Activated CD8-positive, alpha-beta memory T cell treated with anti-CD3 and anti-CD28 coated beads, Interleukin-2, amount 10 ng/mL, durations not matched to agents 7 days and 5 days (primary cell): ENCODE results near the gene SPRR5. TPM values are rescaled to one million over a fixed set of nuclear protein-coding genes. Genes with fewer than 3 reads are reported as not detected.

ENCODE experiments used
- ATAC-seq: fragments of 150-1000 bp; cut with Tn5 transposase; one replicate; pipeline ENCODE4 v1.10.0; 2021; ENCODE audit warnings: moderate library complexity
- CTCF ChIA-PET: fragments of 350-600 bp; sonication (Branson Sonifier 250); formaldehyde crosslinking; loops from one replicate; lab custom pipeline; 2021; ENCODE audit warnings: antibody characterized with exemption; lab: Charles Lee
- DNase-seq: peaks from one replicate; pipeline ENCODE4 v3.0.0-alpha.2; 2020
- H3K27ac Mint-ChIP-seq: one replicate; pipeline ENCODE4 v1.8.0; 2021; ENCODE audit warnings: mild to moderate bottlenecking, mixed read lengths
- H3K27me3 Mint-ChIP-seq: one replicate; pipeline ENCODE4 v1.8.0; 2021; ENCODE audit warnings: mixed read lengths
- H3K36me3 Mint-ChIP-seq: one replicate; pipeline ENCODE4 v1.8.0; 2021; ENCODE audit warnings: mild to moderate bottlenecking, mixed read lengths
- H3K4me1 Mint-ChIP-seq: one replicate; pipeline ENCODE4 v1.8.0; 2021; ENCODE audit warnings: mixed read lengths
- H3K4me3 Mint-ChIP-seq: one replicate; pipeline ENCODE4 v1.8.0; 2021; ENCODE audit warnings: mild to moderate bottlenecking, moderate library complexity, mixed read lengths
- H3K9me3 Mint-ChIP-seq: one replicate; pipeline ENCODE4 v1.8.0; 2022; ENCODE audit warnings: low read depth, mixed read lengths
- total RNA-seq, 2 experiments: library from RNA; stranded (reverse); gene quantifications; one replicate each; pipeline ENCODE4 v1.2.3, GENCODE V29; 2021

SPRR5 gene, protein sequence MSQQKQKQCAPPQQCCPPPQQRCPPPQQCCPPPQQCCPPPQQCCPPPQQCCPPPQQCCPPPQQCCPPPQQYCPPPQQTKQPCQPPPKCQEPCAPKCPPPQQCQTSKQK
- not detected for total RNA-seq

DNA sequence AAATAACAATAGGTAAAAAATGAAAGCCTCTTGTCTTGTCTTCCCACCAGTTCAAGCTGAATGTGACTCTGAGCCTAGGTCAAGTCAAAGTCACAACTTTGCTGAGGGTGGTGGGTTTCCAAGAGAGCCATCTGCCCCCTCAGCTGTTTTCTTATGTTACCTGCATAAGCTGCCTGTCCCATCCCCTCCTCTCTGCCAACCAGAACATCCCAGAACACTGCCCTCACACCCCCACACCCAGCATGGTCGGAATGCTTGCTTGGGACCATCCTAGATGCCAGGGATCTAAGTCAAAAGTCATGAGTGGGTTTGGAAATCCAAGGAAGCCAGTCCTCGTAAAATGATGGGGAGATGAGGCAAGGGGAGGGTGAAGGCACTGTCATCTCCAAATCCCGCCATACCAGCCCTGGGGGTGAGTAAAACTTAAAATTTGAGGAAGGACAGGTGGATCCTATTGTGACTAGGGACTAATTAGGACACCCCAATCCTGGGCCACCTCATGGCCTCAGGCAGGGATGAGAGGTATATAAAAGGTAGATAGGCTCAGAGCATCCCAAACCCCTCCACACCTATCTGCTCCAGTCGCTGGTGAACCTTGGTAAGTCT lies at the start of gene SPRR5:
Gene SPRR5, plus strand, starts transcription at position 556 of the 606 bp plus-strand sequence. CDS start 1,349 bp downstream, outside the sequence.
- H3K4me3 Mint-ChIP-seq = no peak within 1 kb of the TSS
- CTCF ChIA-PET = no interaction called here

DNA sequence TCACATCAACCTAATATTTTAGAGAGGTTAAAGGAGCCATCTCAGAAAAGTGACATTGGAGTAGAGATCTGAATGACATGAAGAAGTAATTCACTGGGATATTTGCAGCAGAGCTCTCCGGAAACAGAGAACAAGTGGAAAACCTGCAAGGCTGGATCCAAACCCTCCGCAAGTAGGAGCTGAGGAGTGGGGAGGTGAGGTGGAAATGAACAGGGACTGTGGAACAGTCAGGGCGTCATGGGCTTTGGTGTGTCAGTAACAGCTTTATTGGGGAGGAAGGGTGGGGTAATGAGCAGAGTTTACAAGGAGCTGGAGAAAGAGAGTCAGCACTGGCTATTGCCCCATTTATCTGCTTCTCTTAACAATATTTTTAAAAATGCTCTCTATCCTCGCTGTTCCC lies 48.0 kb upstream of the SPRR5 start:
- Mint-ChIP-seq H3K36me3 (no peaks in the 10 kb centered on the region), H3K9me3 (no peaks in the 10 kb centered on the region), H3K4me3 (no peak overlapping the region), H3K27me3 (peaks cover 21% of the 10 kb centered on the region), H3K4me1 (no peaks in the 10 kb centered on the region), H3K27ac (no peak overlapping the region)
- CTCF ChIA-PET = no interaction called here
- no peak for DNase-seq
- ATAC-seq = no peak

More for the DNA sequence above, at the start of gene SPRR5:
- no peaks in the 10 kb centered on the region for H3K4me1 Mint-ChIP-seq
- H3K27ac Mint-ChIP-seq = no peak within 1 kb of the TSS
- no peaks in the 10 kb centered on the region for H3K9me3 Mint-ChIP-seq
- no peaks in the 10 kb centered on the region for H3K36me3 Mint-ChIP-seq
- no peak for ATAC-seq
- DNase-seq = no peak
- peaks cover 3% of the 10 kb centered on the region for H3K27me3 Mint-ChIP-seq

DNA sequence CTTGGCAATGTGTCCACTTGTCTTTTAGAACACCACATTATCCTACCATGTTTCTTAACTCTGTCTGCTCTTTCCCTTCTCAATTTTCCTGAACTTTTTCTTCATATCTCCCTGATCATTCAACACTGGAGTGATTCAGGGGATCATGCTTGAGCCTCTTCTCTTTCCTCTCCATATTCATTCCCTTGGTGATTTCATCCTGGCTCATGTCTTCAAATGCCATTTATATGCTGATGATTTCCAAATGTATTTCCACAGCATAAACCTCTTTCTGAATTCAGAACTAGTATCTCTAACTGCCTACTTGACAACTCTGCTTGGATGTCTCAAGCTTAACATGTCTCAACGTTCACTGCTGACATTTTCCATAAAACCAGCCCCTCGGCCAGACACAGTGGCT lies 47.1 kb upstream of the SPRR5 start:
- DNase-seq (no peak), ATAC-seq (no peak)
- Mint-ChIP-seq H3K27ac (no peak overlapping the region), H3K27me3 (peaks cover 17% of the 10 kb centered on the region), H3K4me3 (no peak overlapping the region), H3K36me3 (no peaks in the 10 kb centered on the region), H3K4me1 (no peaks in the 10 kb centered on the region), H3K9me3 (no peaks in the 10 kb centered on the region)
- CTCF ChIA-PET = no interaction called here

DNA sequence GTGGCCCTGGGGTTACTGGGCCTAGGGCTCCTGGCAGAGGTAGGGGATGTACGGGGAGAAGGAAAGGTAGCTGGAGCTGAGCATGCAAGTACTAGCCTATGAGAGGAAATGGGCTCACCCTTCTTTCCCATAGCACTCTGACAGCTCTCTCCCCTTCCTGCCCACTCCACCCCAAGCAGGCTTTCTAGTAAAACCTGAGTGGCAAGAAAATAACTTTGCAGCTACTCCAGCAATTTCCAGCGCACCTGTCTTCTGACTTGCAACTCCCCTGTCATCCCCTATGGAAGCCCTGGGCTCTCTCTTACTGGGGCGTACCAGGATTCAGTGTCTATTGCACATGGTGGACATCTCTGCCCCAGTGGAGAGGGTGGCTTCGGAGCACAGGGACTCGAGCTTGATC lies 45.4 kb upstream of the SPRR5 start:
- CTCF ChIA-PET = no interaction called here
- Mint-ChIP-seq H3K36me3 (no peaks in the 10 kb centered on the region), H3K4me1 (no peaks in the 10 kb centered on the region), H3K27ac (no peak overlapping the region), H3K9me3 (no peaks in the 10 kb centered on the region), H3K4me3 (no peak overlapping the region), H3K27me3 (peaks cover 14% of the 10 kb centered on the region)
- DNase-seq (no peak), ATAC-seq (no peak)

DNA sequence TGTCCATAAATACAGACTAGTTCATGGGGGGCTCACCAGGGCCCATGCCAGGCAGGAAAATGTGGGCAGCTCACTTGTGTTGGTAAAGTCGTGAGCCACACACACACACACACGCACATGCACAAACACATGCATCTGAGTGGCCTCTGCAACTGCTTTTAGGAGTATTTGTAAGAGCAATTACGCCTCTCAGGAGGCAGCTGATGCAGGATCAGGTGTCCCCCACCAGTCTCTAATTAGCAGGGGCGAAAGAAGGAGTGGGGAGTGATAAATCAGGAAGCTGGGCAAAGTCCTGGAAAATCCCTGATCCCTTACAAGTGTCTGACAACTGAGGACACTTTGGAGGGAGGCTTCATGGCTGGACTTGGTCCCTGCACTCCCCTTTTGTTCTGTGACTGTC lies 44.4 kb upstream of the SPRR5 start:
- no peaks in the 10 kb centered on the region for H3K36me3 Mint-ChIP-seq
- CTCF ChIA-PET = no interaction called here
- H3K27me3 Mint-ChIP-seq = peaks cover 14% of the 10 kb centered on the region
- no peak for DNase-seq
- H3K27ac Mint-ChIP-seq = no peak overlapping the region
- ATAC-seq = no peak
- no peaks in the 10 kb centered on the region for H3K9me3 Mint-ChIP-seq
- no peak overlapping the region for H3K4me3 Mint-ChIP-seq
- H3K4me1 Mint-ChIP-seq = no peaks in the 10 kb centered on the region

DNA sequence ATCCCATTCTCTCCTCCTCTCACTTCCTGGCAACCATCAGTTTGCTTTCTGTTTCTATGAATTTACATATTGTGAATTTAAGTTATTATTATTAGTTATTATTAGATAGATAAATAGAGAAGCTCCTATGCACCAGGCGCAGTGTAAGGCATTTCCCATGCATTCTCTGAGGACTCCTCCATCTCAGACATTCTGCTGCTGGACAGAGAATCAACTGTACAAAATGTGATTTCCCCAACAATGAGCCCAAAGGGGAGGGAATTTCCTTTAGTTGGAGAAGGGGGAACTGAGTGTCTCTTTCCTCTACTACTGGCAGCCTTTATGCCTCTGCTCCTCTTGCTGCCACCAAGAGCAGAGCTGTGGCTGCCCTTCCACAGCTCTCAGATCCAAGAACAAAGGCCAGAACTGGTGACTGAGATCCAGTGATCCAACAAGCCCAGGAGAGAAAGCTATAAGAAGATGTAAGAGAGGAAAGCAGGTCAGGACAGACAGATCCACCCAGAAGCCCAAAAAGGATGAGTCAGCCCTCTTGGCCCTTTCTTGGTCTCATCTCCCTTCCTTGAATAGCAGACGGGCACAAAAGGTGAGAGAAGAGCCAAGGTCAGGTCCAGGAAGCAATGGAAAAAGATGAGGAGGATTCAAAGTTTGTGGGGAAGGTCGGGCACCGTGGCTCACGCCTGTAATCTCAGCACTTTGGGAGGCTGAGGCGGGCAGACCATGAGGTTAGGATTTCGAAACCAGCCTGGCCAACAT lies 42.1 kb upstream of the SPRR5 start:
- ATAC-seq = no peak
- CTCF ChIA-PET = no interaction called here

DNA sequence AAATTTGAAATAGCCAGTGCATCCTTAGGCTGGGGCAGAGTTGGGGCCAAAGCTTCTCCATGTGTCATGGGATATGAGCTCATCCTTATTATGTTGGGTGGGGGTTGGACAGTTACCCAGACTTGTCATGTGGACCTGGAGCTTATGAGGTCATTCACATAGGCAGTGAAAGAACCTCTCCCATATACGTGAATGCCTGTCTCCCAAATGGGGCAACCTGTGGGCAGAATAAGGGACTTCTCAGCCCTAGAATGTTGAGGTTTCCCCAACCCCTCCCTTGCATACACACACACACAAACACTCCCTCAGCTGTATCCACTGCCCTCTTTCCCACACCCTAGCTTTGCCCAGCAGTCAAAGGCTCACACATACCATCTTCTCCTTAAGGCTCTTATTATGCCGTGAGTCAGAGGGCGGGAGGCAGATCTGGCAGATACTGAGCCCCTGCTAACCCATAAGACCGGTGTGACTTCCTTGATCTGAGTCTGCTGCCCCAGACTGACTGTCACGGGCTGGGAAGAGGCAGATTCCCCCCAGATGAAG lies 40.9 kb upstream of the SPRR5 start:
- DNase-seq = no peak
- H3K4me3 Mint-ChIP-seq = no peak overlapping the region
- no peaks in the 10 kb centered on the region for H3K4me1 Mint-ChIP-seq
- H3K9me3 Mint-ChIP-seq = no peaks in the 10 kb centered on the region
- ATAC-seq = no peak
- H3K36me3 Mint-ChIP-seq = no peaks in the 10 kb centered on the region
- peaks cover 11% of the 10 kb centered on the region for H3K27me3 Mint-ChIP-seq
- no peak overlapping the region for H3K27ac Mint-ChIP-seq
- CTCF ChIA-PET = no interaction called here

More for the DNA sequence above, 42.1 kb upstream of the SPRR5 start:
- Mint-ChIP-seq H3K27ac (no peak overlapping the region), H3K27me3 (peaks cover 13% of the 10 kb centered on the region), H3K36me3 (no peaks in the 10 kb centered on the region), H3K4me1 (no peaks in the 10 kb centered on the region), H3K4me3 (no peak overlapping the region), H3K9me3 (no peaks in the 10 kb centered on the region)
- no peak for DNase-seq

DNA sequence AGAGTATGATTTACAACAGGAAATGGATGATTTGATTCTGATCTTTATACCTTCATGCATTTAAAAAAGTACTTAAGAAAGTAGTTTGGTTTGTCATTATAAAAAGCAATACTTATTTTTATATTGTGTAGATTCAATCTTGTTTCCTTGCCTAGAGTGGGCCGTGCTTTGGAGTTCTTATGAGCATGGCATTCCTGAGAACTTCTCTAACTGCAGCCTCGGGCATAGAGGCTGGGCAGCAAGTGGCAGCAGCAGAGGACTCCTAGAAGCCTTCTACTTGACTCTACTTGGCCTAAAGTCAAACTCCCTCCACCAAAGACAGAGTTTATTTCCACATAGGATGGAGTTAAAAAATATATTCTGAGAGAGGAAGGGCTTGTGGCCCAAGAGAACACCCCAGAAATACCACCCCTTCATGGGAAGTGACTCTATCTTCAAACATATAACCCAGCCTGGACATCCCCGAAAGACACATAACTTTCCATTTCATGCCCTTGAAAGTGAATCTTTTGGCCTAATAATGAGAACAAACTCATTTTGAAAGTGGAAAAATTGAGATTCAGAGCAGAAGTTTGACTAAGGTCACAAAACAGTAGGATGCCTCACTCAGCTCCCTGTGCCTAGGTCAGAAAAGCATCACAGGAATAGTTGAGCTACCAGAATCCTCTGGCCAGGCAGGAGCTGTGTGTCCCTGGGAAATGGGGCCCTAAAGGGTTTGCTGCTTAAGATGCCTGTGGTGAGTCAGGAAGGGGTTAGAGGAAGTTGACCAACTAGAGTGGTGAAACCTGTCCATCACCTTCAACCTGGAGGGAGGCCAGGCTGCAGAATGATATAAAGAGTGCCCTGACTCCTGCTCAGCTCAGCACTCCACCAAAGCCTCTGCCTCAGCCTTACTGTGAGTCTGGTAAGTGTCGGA lies 39.1 kb upstream of the SPRR5 start, which contains the start of gene IVL:
Gene IVL, plus strand, starts transcription at position 861 of the 916 bp plus-strand sequence. CDS start 1,252 bp downstream, outside the sequence.
- ATAC-seq (no peak), DNase-seq (no peak)
- H3K27ac Mint-ChIP-seq = no peak within 1 kb of the TSS
- H3K36me3 Mint-ChIP-seq = no peaks in the 10 kb centered on the region
- H3K27me3 Mint-ChIP-seq = peaks cover 16% of the 10 kb centered on the region
- no peaks in the 10 kb centered on the region for H3K9me3 Mint-ChIP-seq
- H3K4me3 Mint-ChIP-seq = no peak within 1 kb of the TSS
- CTCF ChIA-PET = no interaction called here
- H3K4me1 Mint-ChIP-seq = no peaks in the 10 kb centered on the region

DNA sequence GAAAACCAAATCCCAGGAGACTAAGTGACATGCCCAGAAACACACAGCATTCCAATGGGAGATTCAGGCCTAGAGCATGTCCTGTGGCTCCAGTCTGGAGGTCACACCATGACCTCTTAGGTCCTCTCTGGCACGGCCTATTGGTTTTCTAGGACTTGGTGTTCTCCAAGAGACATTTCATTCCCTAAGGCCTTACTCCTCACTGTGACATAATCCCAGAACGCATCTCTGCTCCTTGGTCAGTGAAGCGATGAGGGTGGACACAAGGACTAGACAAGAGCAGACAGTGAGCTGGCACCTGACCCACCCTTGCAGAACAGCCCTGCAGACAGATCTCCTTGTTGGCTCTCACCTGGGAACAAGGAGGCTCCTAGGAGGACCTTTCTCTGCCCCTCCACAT lies 37.8 kb upstream of the SPRR5 start:
- ATAC-seq = no peak
- Mint-ChIP-seq H3K9me3 (no peaks in the 10 kb centered on the region), H3K4me1 (no peaks in the 10 kb centered on the region), H3K4me3 (no peak overlapping the region), H3K27me3 (peaks cover 16% of the 10 kb centered on the region), H3K27ac (no peak overlapping the region), H3K36me3 (no peaks in the 10 kb centered on the region)
- CTCF ChIA-PET = no interaction called here
- no peak for DNase-seq

DNA sequence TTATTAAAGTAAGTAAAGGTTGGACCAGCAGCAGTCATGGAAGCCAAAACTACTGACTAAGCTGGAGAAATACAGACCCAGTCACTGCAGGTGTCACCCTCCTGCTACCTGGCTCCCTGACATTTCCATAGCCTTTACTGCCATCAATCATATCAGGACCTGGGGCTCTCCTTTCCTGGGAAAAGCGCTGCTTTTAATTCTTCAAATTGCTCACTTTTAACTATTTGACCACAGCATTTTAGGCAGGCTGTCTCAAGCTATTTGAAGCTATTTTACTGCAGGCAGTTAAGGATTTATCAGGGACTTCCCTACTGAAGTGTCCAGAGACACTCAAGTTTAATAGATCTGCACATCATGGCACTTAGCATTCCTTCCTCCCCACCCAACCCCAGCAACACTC lies 34.5 kb upstream of the SPRR5 start:
- Mint-ChIP-seq H3K9me3 (no peaks in the 10 kb centered on the region), H3K36me3 (no peaks in the 10 kb centered on the region), H3K4me1 (no peaks in the 10 kb centered on the region), H3K4me3 (no peak overlapping the region), H3K27me3 (peaks cover 21% of the 10 kb centered on the region), H3K27ac (no peak overlapping the region)
- DNase-seq = no peak
- no peak for ATAC-seq
- CTCF ChIA-PET = no interaction called here

DNA sequence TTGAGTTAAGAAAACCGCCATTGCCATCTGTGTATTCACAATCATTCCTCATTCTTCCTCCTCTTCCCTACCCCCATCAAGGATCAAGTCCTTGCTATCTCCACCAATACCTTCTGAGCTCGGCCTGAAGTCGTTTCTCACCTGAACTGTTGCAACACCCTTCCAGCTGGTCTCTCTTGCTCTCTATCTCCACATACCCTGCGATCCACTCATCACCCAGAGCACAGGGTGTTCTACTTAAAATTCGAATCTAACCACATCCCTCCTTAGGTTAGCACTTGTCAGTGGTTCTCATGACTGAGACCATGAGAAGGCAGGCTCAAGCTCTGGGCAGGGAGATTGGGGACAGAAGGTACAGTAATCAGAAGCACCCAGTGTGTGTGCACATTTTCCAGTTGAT lies 34.1 kb upstream of the SPRR5 start:
- DNase-seq (no peak), ATAC-seq (no peak)
- H3K9me3 Mint-ChIP-seq = no peaks in the 10 kb centered on the region
- H3K36me3 Mint-ChIP-seq = no peaks in the 10 kb centered on the region
- no peak overlapping the region for H3K4me3 Mint-ChIP-seq
- no peaks in the 10 kb centered on the region for H3K4me1 Mint-ChIP-seq
- CTCF ChIA-PET = no interaction called here
- H3K27ac Mint-ChIP-seq = no peak overlapping the region
- H3K27me3 Mint-ChIP-seq = peaks cover 21% of the 10 kb centered on the region

DNA sequence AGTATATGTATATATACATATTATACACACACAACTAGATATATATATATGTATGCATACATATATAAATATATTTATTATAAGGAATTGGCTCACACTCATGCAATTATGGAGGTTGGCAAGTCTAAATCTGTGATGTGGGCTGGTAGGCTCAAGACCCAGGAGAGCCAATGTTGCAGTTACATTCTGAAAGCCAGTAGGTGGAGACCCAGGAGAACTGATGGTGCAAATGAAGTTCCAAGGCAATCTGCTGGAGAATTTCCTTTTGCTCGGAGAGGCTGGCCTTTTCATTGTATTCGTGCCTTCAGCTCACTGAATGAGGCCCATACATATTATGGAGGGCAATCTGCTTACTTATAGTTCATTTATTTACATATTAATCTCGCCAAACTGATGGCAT lies 29.2 kb upstream of the SPRR5 start:
- Mint-ChIP-seq H3K9me3 (no peaks in the 10 kb centered on the region), H3K27ac (no peak overlapping the region), H3K4me3 (no peak overlapping the region), H3K4me1 (no peaks in the 10 kb centered on the region), H3K27me3 (peaks cover 15% of the 10 kb centered on the region), H3K36me3 (no peaks in the 10 kb centered on the region)
- CTCF ChIA-PET = no interaction called here
- ATAC-seq (no peak), DNase-seq (no peak)

DNA sequence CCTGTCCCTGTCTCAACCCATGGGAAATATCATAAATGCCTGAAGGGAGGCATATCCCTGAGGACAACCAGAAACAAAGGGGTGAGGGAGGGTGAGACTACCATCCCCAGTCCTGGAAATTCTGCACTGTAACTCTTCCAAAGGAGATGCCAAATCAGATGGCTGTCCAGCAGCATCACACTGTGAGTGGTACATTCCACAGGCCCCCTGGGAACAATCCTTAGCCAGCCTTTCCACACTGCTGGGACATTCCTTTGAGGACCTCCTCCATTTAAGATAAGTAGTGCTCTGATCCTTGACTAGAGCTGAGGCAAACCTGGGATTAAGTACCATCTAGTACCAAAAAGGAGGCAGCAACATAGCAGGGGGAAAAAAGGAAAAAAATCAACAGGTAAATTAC lies 27.9 kb upstream of the SPRR5 start:
- CTCF ChIA-PET = no interaction called here
- Mint-ChIP-seq H3K27me3 (peaks cover 14% of the 10 kb centered on the region), H3K36me3 (no peaks in the 10 kb centered on the region), H3K4me1 (no peaks in the 10 kb centered on the region), H3K27ac (no peak overlapping the region), H3K9me3 (no peaks in the 10 kb centered on the region), H3K4me3 (no peak overlapping the region)
- ATAC-seq (no peak), DNase-seq (no peak)
